ENCODE results near the gene ITPKC. TPM values are rescaled to one million over a fixed set of nuclear protein-coding genes. Genes with fewer than 3 reads are reported as not detected.
A peak's percentile ranks its signal among the peaks of the same experiment; 100 is the strongest.

The ITPKC gene
- 1 to 10 TPM; 6.3 to 8.2 TPM for total RNA-seq
- 10 to 100 TPM; 10.9 to 12.0 TPM for polyA plus RNA-seq (ENCODE audit: insufficient read length in 2 of 2)
- long read RNA-seq, donor 1, partial matches to known transcripts: 0 of 2 reads
- long read RNA-seq, donor 1, other reads (novel, unspliced or antisense): 0 of 2 reads
- long read RNA-seq, donor 2: 0 reads
- long read RNA-seq, donor 3: 0 reads
- long read RNA-seq, donor 4, partial matches to known transcripts: 10 of 12 reads
- long read RNA-seq, donor 4, other reads (novel, unspliced or antisense): 0 of 12 reads

DNA sequence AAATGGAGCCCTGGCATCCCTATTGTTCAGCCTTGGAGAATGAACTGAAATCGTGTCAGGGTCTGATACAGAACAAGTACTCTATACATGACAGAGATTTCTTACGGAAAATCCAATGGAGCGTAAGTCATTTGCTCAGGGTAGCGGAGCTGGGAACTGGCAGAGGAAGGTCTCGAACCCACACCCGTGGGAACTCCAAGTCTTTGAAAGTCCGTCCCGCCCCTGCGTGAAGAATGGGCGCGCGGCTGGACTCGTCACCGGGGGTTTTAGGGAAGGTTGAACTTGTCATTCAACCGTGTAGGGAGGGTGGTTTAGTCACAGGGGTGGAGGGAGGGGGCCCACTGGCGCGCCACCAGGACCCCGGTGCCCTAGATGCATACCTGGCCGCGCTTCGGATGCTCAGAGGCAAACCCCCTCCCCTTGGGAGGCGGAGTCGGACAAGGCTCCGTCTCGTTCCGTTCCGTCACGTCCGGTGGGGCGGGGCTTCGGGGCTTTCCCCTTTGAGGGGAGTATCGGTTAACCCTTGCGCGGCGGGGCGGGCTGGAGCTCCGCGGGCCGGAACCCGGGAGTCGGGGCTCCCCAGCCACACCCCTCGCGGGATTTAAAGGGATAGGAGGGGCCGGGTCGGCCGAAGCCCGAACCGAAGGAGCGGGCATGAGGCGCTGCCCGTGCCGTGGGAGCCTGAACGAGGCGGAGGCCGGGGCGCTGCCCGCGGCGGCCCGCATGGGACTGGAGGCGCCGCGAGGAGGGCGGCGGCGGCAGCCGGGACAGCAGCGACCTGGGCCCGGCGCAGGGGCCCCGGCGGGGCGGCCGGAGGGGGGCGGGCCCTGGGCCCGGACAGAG, at the start of gene ITPKC, which contains the start of gene COQ8B:
Gene ITPKC, plus strand, starts transcription at position 631 of the 843 bp plus-strand sequence. Its CDS starts 24 bp downstream, at position 655.
Gene COQ8B, minus strand, starts transcription at position 405 of the 843 bp plus-strand sequence. CDS start 2,254 bp downstream, outside the sequence.
- Histone ChIP-seq H3K36me3 (ENCODE audit: control insufficient read depth, insufficient read depth, low read length) (peaks cover 18% of the 10 kb centered on the region), H3K27ac (ENCODE audit: low read depth, low read length) (peak within 1 kb of the TSS; percentile 98), H3K9me3 (ENCODE audit: control insufficient read depth, insufficient read depth, low read length) (no peaks in the 10 kb centered on the region), H3K4me1 (ENCODE audit: control insufficient read depth, insufficient read depth, low read length) (peaks cover 58% of the 10 kb centered on the region), H3K4me3 (ENCODE audit: low read depth, low read length) (peak within 1 kb of the TSS; percentile 90), H3K27me3 (ENCODE audit: control insufficient read depth, insufficient read depth, low read length) (no peaks in the 10 kb centered on the region)
- DNase-seq (ENCODE audit: low read depth in 4 of 6, low spot score in 6 of 6): peak; percentile 97 to 100 (median 98)
- 0% methylated on average over 68 of the region's 76 CpGs for whole genome bisulfite sequencing (ENCODE audit: insufficient coverage)

DNA sequence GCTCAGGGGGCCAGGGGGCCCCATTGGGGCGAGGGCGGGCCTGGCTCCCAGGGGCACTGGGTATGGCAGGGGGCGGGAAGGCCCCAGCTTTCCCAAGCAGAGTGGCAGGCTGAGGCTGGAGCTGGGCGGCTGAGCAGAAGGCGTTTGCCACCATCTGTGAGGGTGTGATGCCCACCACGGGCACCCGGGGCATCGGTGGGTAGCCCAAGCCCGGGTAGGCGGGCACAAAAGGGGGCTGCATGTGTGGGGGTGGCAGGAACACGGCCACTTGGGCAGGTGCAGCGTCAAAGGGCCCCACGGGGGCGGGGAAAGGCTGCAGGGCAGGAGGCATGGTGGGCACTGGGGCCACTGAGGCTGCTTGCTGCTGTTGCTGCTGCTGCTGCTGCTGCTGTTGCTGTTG, 49.3 kb upstream of the ITPKC start:
- H3K27me3 ChIP-seq (ENCODE audit: control insufficient read depth, insufficient read depth, low read length): no peaks in the 10 kb centered on the region
- no peak for DNase-seq (ENCODE audit: low read depth in 4 of 6, low spot score in 6 of 6)
- H3K4me1 ChIP-seq (ENCODE audit: control insufficient read depth, insufficient read depth, low read length): peaks cover 12% of the 10 kb centered on the region
- WGBS (ENCODE audit: insufficient coverage): 96% methylated on average over 14 of the region's 14 CpGs
- H3K27ac ChIP-seq (ENCODE audit: low read depth, low read length): no peak overlapping the region
- H3K9me3 ChIP-seq (ENCODE audit: control insufficient read depth, insufficient read depth, low read length): no peaks in the 10 kb centered on the region
- peaks cover 58% of the 10 kb centered on the region for H3K36me3 ChIP-seq (ENCODE audit: control insufficient read depth, insufficient read depth, low read length)
- no peak overlapping the region for H3K4me3 ChIP-seq (ENCODE audit: low read depth, low read length)

DNA sequence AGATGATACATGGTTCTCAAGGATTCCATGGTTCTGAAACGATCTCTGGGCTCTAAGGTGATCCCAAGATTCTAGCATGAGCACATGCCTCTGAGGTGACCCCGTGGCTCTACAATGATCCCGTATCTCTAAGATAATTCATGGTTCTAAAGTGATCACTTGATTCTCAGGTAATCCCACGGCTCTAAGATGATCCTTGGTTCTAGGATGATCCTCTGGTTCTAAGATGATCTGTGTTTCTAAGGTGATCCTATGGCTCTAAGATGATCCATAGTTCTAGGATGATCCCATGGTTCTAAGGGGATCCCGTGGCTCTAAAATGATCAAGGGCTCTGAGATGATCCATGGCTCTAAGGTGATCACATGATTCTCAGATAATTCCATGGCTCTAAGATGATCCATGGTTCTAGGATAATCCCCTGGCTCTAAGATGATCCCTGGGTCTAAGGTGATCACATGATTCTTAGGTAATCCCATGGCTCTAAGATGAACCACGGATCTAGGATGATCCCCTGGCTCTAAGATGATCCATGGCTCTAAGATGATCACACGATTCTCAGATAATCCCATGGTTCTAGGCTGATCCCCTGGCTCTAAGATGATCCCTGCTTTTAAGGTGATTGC, 47.8 kb upstream of the ITPKC start:
- Histone ChIP-seq H3K27me3 (ENCODE audit: control insufficient read depth, insufficient read depth, low read length) (no peaks in the 10 kb centered on the region), H3K4me3 (ENCODE audit: low read depth, low read length) (no peak overlapping the region), H3K36me3 (ENCODE audit: control insufficient read depth, insufficient read depth, low read length) (peaks cover 72% of the 10 kb centered on the region), H3K9me3 (ENCODE audit: control insufficient read depth, insufficient read depth, low read length) (no peaks in the 10 kb centered on the region), H3K27ac (ENCODE audit: low read depth, low read length) (no peak overlapping the region), H3K4me1 (ENCODE audit: control insufficient read depth, insufficient read depth, low read length) (peaks cover under 1% of the 10 kb centered on the region)
- 96% methylated on average over 7 of the region's 7 CpGs for WGBS (ENCODE audit: insufficient coverage)
- no peak for DNase-seq (ENCODE audit: low read depth in 4 of 6, low spot score in 6 of 6)

DNA sequence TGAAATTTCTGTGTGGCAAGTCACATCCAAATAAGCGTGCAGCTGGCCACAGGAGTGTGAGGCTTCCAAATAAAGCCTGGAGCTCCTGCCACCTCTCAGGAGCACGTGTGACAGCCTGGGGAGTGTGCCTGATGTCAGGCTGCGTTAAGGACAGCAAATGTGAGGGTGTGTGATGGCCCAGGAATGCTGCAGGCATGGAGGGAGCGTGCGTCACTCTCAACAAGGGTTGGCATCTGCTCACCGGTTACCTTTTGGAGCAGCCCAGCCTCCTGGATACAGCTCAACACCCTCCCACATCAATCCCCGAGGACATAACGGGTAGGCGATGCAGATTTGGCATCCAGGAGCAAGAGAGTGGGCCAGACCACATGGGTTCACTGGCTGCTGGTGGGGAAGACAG, 45.5 kb upstream of the ITPKC start:
- no peak overlapping the region for H3K4me3 ChIP-seq (ENCODE audit: low read depth, low read length)
- DNase-seq (ENCODE audit: low read depth in 4 of 6, low spot score in 6 of 6): no peak
- 80% methylated on average over 9 of the region's 9 CpGs for WGBS (ENCODE audit: insufficient coverage)
- H3K9me3 ChIP-seq (ENCODE audit: control insufficient read depth, insufficient read depth, low read length): no peaks in the 10 kb centered on the region
- H3K36me3 ChIP-seq (ENCODE audit: control insufficient read depth, insufficient read depth, low read length): peaks cover 91% of the 10 kb centered on the region
- H3K27ac ChIP-seq (ENCODE audit: low read depth, low read length): no peak overlapping the region
- no peaks in the 10 kb centered on the region for H3K4me1 ChIP-seq (ENCODE audit: control insufficient read depth, insufficient read depth, low read length)
- H3K27me3 ChIP-seq (ENCODE audit: control insufficient read depth, insufficient read depth, low read length): no peaks in the 10 kb centered on the region

DNA sequence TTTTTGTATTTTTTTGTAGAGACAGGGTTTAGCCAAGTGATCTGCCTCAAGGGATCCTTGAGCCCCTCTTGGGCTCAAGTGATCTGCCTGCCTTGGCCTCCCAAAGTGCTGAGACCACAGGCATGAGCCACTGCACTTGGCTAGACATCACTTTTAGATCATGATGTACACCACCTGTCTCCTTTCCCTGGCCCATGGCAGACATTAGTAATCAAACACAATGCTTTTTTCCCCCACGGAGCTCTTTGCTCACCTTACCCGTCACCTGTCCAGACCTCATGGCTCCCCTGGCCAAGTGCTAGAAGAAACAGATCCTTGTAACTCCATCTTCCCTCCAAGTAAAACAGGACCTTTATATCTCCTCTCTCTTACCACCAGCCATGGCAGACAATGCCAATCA, 44.9 kb upstream of the ITPKC start:
- no peak overlapping the region for H3K27ac ChIP-seq (ENCODE audit: low read depth, low read length)
- DNase-seq (ENCODE audit: low read depth in 4 of 6, low spot score in 6 of 6): no peak
- no peaks in the 10 kb centered on the region for H3K4me1 ChIP-seq (ENCODE audit: control insufficient read depth, insufficient read depth, low read length)
- H3K36me3 ChIP-seq (ENCODE audit: control insufficient read depth, insufficient read depth, low read length): peaks cover 92% of the 10 kb centered on the region
- H3K9me3 ChIP-seq (ENCODE audit: control insufficient read depth, insufficient read depth, low read length): no peaks in the 10 kb centered on the region
- H3K4me3 ChIP-seq (ENCODE audit: low read depth, low read length): no peak overlapping the region
- no peaks in the 10 kb centered on the region for H3K27me3 ChIP-seq (ENCODE audit: control insufficient read depth, insufficient read depth, low read length)
- 89% methylated on average over 2 of the region's 2 CpGs for WGBS (ENCODE audit: insufficient coverage)

DNA sequence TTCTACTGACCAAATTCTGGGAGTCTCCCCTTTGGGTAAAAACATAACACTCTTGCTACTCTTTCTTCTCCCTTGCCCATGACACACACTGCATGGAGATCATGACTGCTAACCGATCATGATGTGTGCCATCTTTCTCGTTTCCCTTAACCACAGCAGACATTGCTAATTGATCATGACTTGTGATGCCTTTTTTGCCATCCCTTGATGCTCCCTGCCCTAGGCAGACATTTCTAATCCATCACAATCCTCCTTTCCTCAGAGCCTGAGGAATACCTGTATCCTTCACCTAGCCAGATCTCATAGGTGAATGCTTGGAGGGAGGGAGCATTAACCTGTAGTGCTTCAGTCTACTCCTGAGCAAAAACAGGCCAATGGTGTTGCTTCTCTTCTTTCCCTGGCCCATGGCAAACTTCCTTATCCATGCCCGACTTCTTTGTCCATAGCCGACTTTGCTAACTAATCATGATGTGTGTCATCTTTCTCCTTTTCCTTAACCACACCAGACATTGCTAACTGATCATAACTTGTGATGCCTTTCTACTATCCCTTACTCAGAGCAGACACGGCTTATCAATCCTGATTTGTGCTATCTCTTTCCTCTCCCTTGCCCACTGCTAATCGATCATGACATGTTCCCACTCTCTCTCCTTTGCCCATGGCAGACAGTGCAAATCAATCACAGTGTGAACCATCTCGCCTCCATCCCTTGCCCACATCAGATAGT, 44.2 kb upstream of the ITPKC start:
- H3K9me3 ChIP-seq (ENCODE audit: control insufficient read depth, insufficient read depth, low read length): no peaks in the 10 kb centered on the region
- peaks cover 92% of the 10 kb centered on the region for H3K36me3 ChIP-seq (ENCODE audit: control insufficient read depth, insufficient read depth, low read length)
- WGBS (ENCODE audit: insufficient coverage): 95% methylated on average over 7 of the region's 7 CpGs
- no peaks in the 10 kb centered on the region for H3K27me3 ChIP-seq (ENCODE audit: control insufficient read depth, insufficient read depth, low read length)
- H3K4me1 ChIP-seq (ENCODE audit: control insufficient read depth, insufficient read depth, low read length): no peaks in the 10 kb centered on the region
- H3K27ac ChIP-seq (ENCODE audit: low read depth, low read length): no peak overlapping the region
- H3K4me3 ChIP-seq (ENCODE audit: low read depth, low read length): no peak overlapping the region
- no peak for DNase-seq (ENCODE audit: low read depth in 4 of 6, low spot score in 6 of 6)

DNA sequence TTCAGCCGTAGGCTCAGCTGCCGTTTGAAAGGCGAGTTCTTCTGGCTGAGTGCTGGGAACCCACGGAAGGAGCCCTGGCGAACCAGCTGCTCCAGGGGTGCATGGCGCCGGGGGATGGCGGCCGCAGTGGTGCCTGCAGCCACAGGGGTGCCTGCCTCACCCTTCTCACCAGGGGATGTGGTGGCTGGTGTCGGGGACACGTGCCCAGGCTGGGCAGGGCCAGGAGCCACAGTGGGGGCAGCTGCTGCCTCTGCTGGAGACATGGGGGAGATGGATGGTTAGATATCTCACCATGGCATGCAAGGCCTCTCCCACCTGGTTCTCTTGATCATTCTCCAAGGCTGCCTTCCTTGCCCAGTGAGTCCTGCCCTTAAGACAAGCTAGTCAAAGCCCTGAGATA, 43.5 kb upstream of the ITPKC start:
- Histone ChIP-seq H3K9me3 (ENCODE audit: control insufficient read depth, insufficient read depth, low read length) (no peaks in the 10 kb centered on the region), H3K36me3 (ENCODE audit: control insufficient read depth, insufficient read depth, low read length) (peaks cover 92% of the 10 kb centered on the region), H3K4me3 (ENCODE audit: low read depth, low read length) (no peak overlapping the region), H3K27ac (ENCODE audit: low read depth, low read length) (no peak overlapping the region), H3K4me1 (ENCODE audit: control insufficient read depth, insufficient read depth, low read length) (no peaks in the 10 kb centered on the region), H3K27me3 (ENCODE audit: control insufficient read depth, insufficient read depth, low read length) (no peaks in the 10 kb centered on the region)
- no peak for DNase-seq (ENCODE audit: low read depth in 4 of 6, low spot score in 6 of 6)
- 78% methylated on average over 9 of the region's 11 CpGs for WGBS (ENCODE audit: insufficient coverage)

DNA sequence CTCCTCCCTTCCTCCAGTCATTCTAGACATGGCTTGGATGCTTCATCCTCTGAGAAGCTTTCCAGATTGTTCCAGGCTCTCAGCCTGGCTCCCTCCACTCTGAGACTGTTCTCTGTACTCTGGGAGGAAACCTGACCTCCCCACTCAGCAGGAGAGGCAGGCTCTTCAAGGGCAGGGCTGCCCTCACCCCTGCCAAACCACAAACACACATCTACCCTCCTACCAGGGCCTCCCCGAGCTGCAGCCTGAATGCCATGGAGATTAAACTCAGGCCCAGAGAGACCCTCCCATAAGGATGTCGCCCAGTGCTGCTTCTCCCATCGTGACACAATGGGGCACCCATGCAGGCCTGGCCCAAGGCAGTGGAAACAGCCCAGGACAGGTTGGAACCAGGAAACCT, 42.6 kb upstream of the ITPKC start:
- peaks cover 95% of the 10 kb centered on the region for H3K36me3 ChIP-seq (ENCODE audit: control insufficient read depth, insufficient read depth, low read length)
- no peak for DNase-seq (ENCODE audit: low read depth in 4 of 6, low spot score in 6 of 6)
- H3K27ac ChIP-seq (ENCODE audit: low read depth, low read length): no peak overlapping the region

DNA sequence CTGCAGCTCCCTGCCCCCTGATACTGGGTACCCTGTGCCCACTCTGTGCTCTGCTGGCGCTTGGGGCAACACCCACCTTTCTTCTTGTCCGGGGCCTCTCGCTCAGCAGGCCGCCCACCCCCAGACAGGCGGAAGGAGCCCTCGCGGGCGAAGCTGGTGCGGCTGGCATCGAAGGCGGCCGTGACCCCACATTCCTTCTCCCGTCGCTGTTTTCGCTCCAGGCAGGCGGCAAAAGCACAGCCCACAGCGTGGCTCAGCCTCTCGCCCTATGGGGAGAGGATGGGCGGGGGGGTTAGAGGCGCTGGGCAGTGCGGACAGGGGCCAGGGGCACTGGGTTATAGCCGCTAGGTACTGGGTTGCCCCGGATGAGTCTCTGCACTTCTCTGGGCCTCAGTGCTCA, 39.8 kb upstream of the ITPKC start:
- Histone ChIP-seq H3K4me1 (ENCODE audit: control insufficient read depth, insufficient read depth, low read length) (no peaks in the 10 kb centered on the region), H3K27me3 (ENCODE audit: control insufficient read depth, insufficient read depth, low read length) (no peaks in the 10 kb centered on the region), H3K4me3 (ENCODE audit: low read depth, low read length) (no peak overlapping the region), H3K27ac (ENCODE audit: low read depth, low read length) (no peak overlapping the region), H3K36me3 (ENCODE audit: control insufficient read depth, insufficient read depth, low read length) (peaks cover 90% of the 10 kb centered on the region), H3K9me3 (ENCODE audit: control insufficient read depth, insufficient read depth, low read length) (no peaks in the 10 kb centered on the region)
- 98% methylated on average over 19 of the region's 23 CpGs for WGBS (ENCODE audit: insufficient coverage)
- no peak for DNase-seq (ENCODE audit: low read depth in 4 of 6, low spot score in 6 of 6)

More for the DNA sequence above, 42.6 kb upstream of the ITPKC start:
- Histone ChIP-seq H3K4me3 (ENCODE audit: low read depth, low read length) (no peak overlapping the region), H3K4me1 (ENCODE audit: control insufficient read depth, insufficient read depth, low read length) (no peaks in the 10 kb centered on the region), H3K27me3 (ENCODE audit: control insufficient read depth, insufficient read depth, low read length) (no peaks in the 10 kb centered on the region), H3K9me3 (ENCODE audit: control insufficient read depth, insufficient read depth, low read length) (no peaks in the 10 kb centered on the region)
- 88% methylated on average over 3 of the region's 3 CpGs for WGBS (ENCODE audit: insufficient coverage)
